AG04450 (cell line): ENCODE data around the gene MPZL1. TPM values are rescaled to one million over a fixed set of nuclear protein-coding genes. Genes with fewer than 3 reads are reported as not detected.

Experiments
- CTCF ChIA-PET: fragments of 300-600, 350-600 bp; formaldehyde crosslinking; extraction: SDS; loops from one replicate; lab custom pipeline; 2022; ENCODE audit warnings: antibody characterized with exemption, inconsistent platforms; lab: Charles Lee
- POLR2A ChIA-PET: fragments of 350-600 bp; formaldehyde crosslinking; extraction: SDS; loops from one replicate; lab custom pipeline; 2021; ENCODE audit warnings: antibody characterized with exemption, inconsistent platforms; lab: Yijun Ruan, JAX
- DNase-seq: peaks from one replicate; pipeline ENCODE4 v3.0.0-alpha.2; 2011; ENCODE audit warnings: low read depth, low spot score
- H3K27ac ChIP-seq: one replicate; pipeline ENCODE4 v1.5.1; 2012; ENCODE audit warnings: low read depth, low read length, control low read depth
- H3K27me3 ChIP-seq: one replicate; pipeline ENCODE4 v1.6.0; 2012; ENCODE audit warnings: low read length; ENCODE audit not compliant: control insufficient read depth, insufficient read depth
- H3K4me3 ChIP-seq: 2 replicates; pipeline ENCODE4 v1.5.1; 2011; ENCODE audit warnings: mild to moderate bottlenecking, low read depth, low read length, control low read depth
- H3K9me3 ChIP-seq: 2 replicates; pipeline ENCODE4 v1.5.1; 2012; ENCODE audit warnings: low read length; ENCODE audit not compliant: control insufficient read depth, insufficient read depth
- polyA plus RNA-seq: library from polyadenylated mRNA; depleted of rRNA; stranded (reverse); fragments of >200 nt; gene quantifications from 2 replicates; pipeline ENCODE4 v1.2.3, GENCODE V29; 2011
- TF ChIP-seq, protein P1 (sequence below): IDR thresholded peaks from 2 replicates; pipeline ENCODE4 v1.5.1; 2011; ENCODE audit warnings: low read depth, low read length, control low read depth, inconsistent platforms

MPZL1 gene
- polyA plus RNA-seq, 1 experiment = 198 TPM

GRCh38 chr1:167675440-167675839 is 46.3 kb upstream of the MPZL1 start:
- peaks cover 26% of the 10 kb centered on the region for H3K27me3 ChIP-seq

GRCh38 chr1:167676205-167676915 is 45.4 kb upstream of the MPZL1 start:
- H3K4me3 ChIP-seq = no peak overlapping the region
- no peak overlapping the region for H3K27ac ChIP-seq
- no peak for DNase-seq
- ChIA-PET CTCF (interaction anchor here (2.7 kb wide), 1 partner anchor 11 kb away, joined by 13 read pairs; no protein-coding TSS in a partner anchor), POLR2A (interaction anchor here (0.5 kb wide), 1 partner anchor 19 kb away, joined by 3 read pairs; no protein-coding TSS in a partner anchor)
- TF ChIP-seq, protein P1, sequence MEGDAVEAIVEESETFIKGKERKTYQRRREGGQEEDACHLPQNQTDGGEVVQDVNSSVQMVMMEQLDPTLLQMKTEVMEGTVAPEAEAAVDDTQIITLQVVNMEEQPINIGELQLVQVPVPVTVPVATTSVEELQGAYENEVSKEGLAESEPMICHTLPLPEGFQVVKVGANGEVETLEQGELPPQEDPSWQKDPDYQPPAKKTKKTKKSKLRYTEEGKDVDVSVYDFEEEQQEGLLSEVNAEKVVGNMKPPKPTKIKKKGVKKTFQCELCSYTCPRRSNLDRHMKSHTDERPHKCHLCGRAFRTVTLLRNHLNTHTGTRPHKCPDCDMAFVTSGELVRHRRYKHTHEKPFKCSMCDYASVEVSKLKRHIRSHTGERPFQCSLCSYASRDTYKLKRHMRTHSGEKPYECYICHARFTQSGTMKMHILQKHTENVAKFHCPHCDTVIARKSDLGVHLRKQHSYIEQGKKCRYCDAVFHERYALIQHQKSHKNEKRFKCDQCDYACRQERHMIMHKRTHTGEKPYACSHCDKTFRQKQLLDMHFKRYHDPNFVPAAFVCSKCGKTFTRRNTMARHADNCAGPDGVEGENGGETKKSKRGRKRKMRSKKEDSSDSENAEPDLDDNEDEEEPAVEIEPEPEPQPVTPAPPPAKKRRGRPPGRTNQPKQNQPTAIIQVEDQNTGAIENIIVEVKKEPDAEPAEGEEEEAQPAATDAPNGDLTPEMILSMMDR = no peak
- peaks cover 30% of the 10 kb centered on the region for H3K27me3 ChIP-seq
- no peaks in the 10 kb centered on the region for H3K9me3 ChIP-seq

More at GRCh38 chr1:167675440-167675839, 46.3 kb upstream of the MPZL1 start:
- no peaks in the 10 kb centered on the region for H3K9me3 ChIP-seq
- POLR2A ChIA-PET = interaction anchor here (0.5 to 0.7 kb wide), 2 partner anchors 18 to 667 kb away, joined by 3 to 7 read pairs; no protein-coding TSS in a partner anchor
- no peak overlapping the region for H3K27ac ChIP-seq
- no peak for DNase-seq
- H3K4me3 ChIP-seq = no peak overlapping the region
- TF ChIP-seq, protein P1 = no peak
- CTCF ChIA-PET = interaction anchor here (0.5 to 2.7 kb wide), 2 partner anchors 12 to 41 kb away, joined by 7 to 13 read pairs; no protein-coding TSS in a partner anchor

- no peak overlapping the region for H3K4me3 ChIP-seq
- POLR2A ChIA-PET = no interaction called here
- peaks cover 33% of the 10 kb centered on the region for H3K27me3 ChIP-seq
- no peak for DNase-seq
- CTCF ChIA-PET = interaction anchor here (0.6 kb wide), 1 partner anchor 61 kb away, joined by 4 read pairs; no protein-coding TSS in a partner anchor
- H3K9me3 ChIP-seq = no peaks in the 10 kb centered on the region
- TF ChIP-seq, protein P1 = no peak
- no peak overlapping the region for H3K27ac ChIP-seq
Measured at GRCh38 chr1:167676916-167677848, 44.6 kb upstream of the MPZL1 start.

DNA sequence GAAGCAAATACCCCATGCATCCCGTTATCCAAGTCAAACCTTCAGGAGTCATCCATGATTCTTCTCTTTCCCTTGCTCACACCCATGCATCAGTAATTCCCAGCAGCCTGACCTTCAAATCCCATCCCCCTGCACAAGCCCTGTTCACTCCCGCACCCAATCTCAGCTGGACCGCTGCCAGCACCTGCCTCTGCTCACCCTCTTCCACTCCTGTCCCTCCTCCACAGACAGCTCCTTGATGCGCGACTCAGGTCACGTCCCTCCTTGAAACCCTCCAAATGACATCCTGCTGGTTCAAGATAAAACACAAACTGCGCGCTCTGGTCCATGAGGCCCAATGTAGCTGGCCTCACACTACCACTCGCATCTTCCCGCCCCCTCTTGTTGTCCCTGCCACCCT is 43.4 kb upstream of the MPZL1 start:
- POLR2A ChIA-PET = no interaction called here
- CTCF ChIA-PET = interaction anchor here (0.6 to 2.1 kb wide), 2 partner anchors 10 to 18 kb away, joined by 3 to 8 read pairs; no protein-coding TSS in a partner anchor
- no peak overlapping the region for H3K27ac ChIP-seq
- DNase-seq = no peak
- TF ChIP-seq, protein P1 = no peak
- H3K4me3 ChIP-seq = no peak overlapping the region
- peaks cover 31% of the 10 kb centered on the region for H3K27me3 ChIP-seq
- no peaks in the 10 kb centered on the region for H3K9me3 ChIP-seq
